HCT116 (cell line): ENCODE results near the gene RASGEF1C. TPM values are rescaled to one million over a fixed set of nuclear protein-coding genes. Genes with fewer than 3 reads are reported as not detected.

Experiments used
- ATAC-seq: fragments of 200-7000 bp; cut with Tn5 transposase; 2 replicates; pipeline ENCODE4 v1.9.1; 2020; ENCODE audit warnings: mild to moderate bottlenecking, moderate library complexity
- BruUV-seq: library from RNA; stranded (reverse); fragments of 400-500 nt; replicated peaks from 2 replicates; lab custom pipeline; 2021; lab: Mats Ljungman, UMichigan
- CTCF ChIA-PET: fragments of 300-600 bp; sonication (Branson Sonifier 250); formaldehyde crosslinking; loops from one replicate; lab custom pipeline; 2021; ENCODE audit warnings: antibody characterized with exemption; lab: Charles Lee
- POLR2A ChIA-PET: fragments of 300-600, 350-600 bp; sonication (Branson Sonifier 250); formaldehyde crosslinking; loops from one replicate; lab custom pipeline; 2021; ENCODE audit warnings: antibody characterized with exemption; lab: Charles Lee
- RAD21 ChIA-PET, 2 experiments: fragments of 300-600 bp; sonication (Branson Sonifier 250); formaldehyde crosslinking; loops; one replicate each; lab custom pipeline; 2023; ENCODE audit warnings: low total read pairs in 2 of 2; ENCODE audit not compliant: uncharacterized antibody in 2 of 2, unreplicated experiment in 2 of 2, low non-redundant PET in 1 of 2; lab: Charles Lee
- DNase-seq: peaks from one replicate; pipeline ENCODE4 v3.0.0-alpha.2; 2010; ENCODE audit warnings: low read depth, low spot score
- H2AFZ ChIP-seq: fragments of 200-600 bp; shearing (Covaris generic), sonication (generic); 2 replicates; pipeline ENCODE4 v1.6.1; 2017; ENCODE audit warnings: low read depth, mixed run types, mixed read lengths, antibody characterized with exemption, low read length; ENCODE audit not compliant: poor library complexity, severe bottlenecking
- H3K27ac ChIP-seq: 2 replicates; pipeline ENCODE4 v1.5.1; 2012; ENCODE audit warnings: low read depth, low read length
- H3K27me3 ChIP-seq: fragments of 200-600 bp; sonication (generic); 2 replicates; pipeline ENCODE4 v1.6.1; 2016; ENCODE audit warnings: mixed run types, low read length, mixed read lengths; ENCODE audit not compliant: insufficient read depth
- H3K36me3 ChIP-seq, 2 experiments: fragments of 200-500 bp in 1 of 2; fragments of 200-600 bp in 1 of 2; sonication (Bioruptor generic) in 1 of 2; sonication (generic) in 1 of 2; 2 replicates each; pipeline versions ENCODE4 v1.5.1 to v1.6.1; 2014 to 2016; ENCODE audit warnings: low read length in 2 of 2, inconsistent platforms in 1 of 2, mixed read lengths in 1 of 2, mixed run types in 1 of 2; ENCODE audit not compliant: insufficient read depth in 2 of 2, control insufficient read depth in 1 of 2
- H3K4me1 ChIP-seq, 2 experiments: fragments of 200-600 bp in 1 of 2; sonication (generic) in 1 of 2; 2 replicates each; pipeline versions ENCODE4 v1.5.1 to v1.6.1; 2012 to 2017; ENCODE audit warnings: low read length in 2 of 2, inconsistent platforms in 1 of 2, mild to moderate bottlenecking in 1 of 2, mixed read lengths in 1 of 2, mixed run types in 1 of 2, moderate library complexity in 1 of 2; ENCODE audit not compliant: insufficient read depth in 2 of 2, control insufficient read depth in 1 of 2
- H3K4me2 ChIP-seq: fragments of 200-600 bp; sonication (generic); 2 replicates; pipeline ENCODE4 v1.6.1; 2017; ENCODE audit warnings: mixed run types, low read length, mixed read lengths
- H3K4me3 ChIP-seq, 2 experiments: fragments of 200-600 bp in 1 of 2; sonication (generic) in 1 of 2; replicated peaks in 1 of 2; 2 replicates each; pipeline ENCODE4 v1.5.1; 2011 to 2016; ENCODE audit warnings: low read length in 2 of 2, control low read depth in 1 of 2, low read depth in 1 of 2, mild to moderate bottlenecking in 1 of 2, mixed read lengths in 1 of 2, mixed run types in 1 of 2
- H3K79me2 ChIP-seq: fragments of 200-600 bp; sonication (generic); 2 replicates; pipeline ENCODE4 v1.6.1; 2017; ENCODE audit warnings: mild to moderate bottlenecking, mixed run types, low read length, moderate library complexity, mixed read lengths; ENCODE audit not compliant: insufficient read depth
- H3K9ac ChIP-seq: fragments of 200-600 bp; sonication (generic); 2 replicates; pipeline ENCODE4 v1.6.1; 2016; ENCODE audit warnings: low read length, mixed read lengths
- H3K9me2 ChIP-seq: fragments of 200-600 bp; sonication (generic), shearing (Covaris generic); 2 replicates; pipeline ENCODE4 v1.6.1; 2017; ENCODE audit warnings: mixed run types, mild to moderate bottlenecking, moderate library complexity; ENCODE audit not compliant: insufficient read depth
- H3K9me3 ChIP-seq, 2 experiments: fragments of 200-500 bp in 1 of 2; fragments of 200-600 bp in 1 of 2; sonication (Bioruptor generic) in 1 of 2; sonication (generic) in 1 of 2; 2 replicates each; pipeline ENCODE4 v1.6.1; 2014 to 2017; ENCODE audit warnings: low read length in 2 of 2, mixed read lengths in 2 of 2, inconsistent platforms in 1 of 2, low read depth in 1 of 2, mild to moderate bottlenecking in 1 of 2, mixed run types in 1 of 2, moderate library complexity in 1 of 2; ENCODE audit not compliant: control insufficient read depth in 1 of 2, insufficient read depth in 1 of 2
- H4K20me1 ChIP-seq: fragments of 200-600 bp; sonication (generic), shearing (Covaris generic); 2 replicates; pipeline ENCODE4 v1.6.1; 2017; ENCODE audit warnings: mixed run types, mild to moderate bottlenecking, moderate library complexity; ENCODE audit not compliant: insufficient read depth
- ATF3 ChIP-seq: IDR thresholded peaks from 2 replicates; pipeline ENCODE4 v1.6.1; 2012
- CEBPB ChIP-seq: IDR thresholded peaks from 2 replicates; pipeline ENCODE4 v1.6.1; 2012; ENCODE audit warnings: low read depth
- CTCF ChIP-seq, 3 experiments: fragments of 200-600 bp in 1 of 3; sonication (generic) in 1 of 3; IDR thresholded peaks in 2 of 3; conservative IDR thresholded peaks in 1 of 3; 2 replicates each; pipeline ENCODE4 v1.5.1; 2012 to 2017; ENCODE audit warnings: low read depth in 2 of 3, low read length in 2 of 3, antibody characterized with exemption in 1 of 3, borderline replicate concordance in 1 of 3, control low read depth in 1 of 3, mild to moderate bottlenecking in 1 of 3, mixed read lengths in 1 of 3, mixed run types in 1 of 3, moderate library complexity in 1 of 3; ENCODE audit not compliant: insufficient read depth in 1 of 3
- ELF1 ChIP-seq: IDR thresholded peaks from 2 replicates; pipeline ENCODE4 v1.6.1; 2012; ENCODE audit warnings: low read depth, borderline replicate concordance
- POLR2A ChIP-seq: IDR thresholded peaks from 2 replicates; pipeline ENCODE4 v1.7.0; 2011; ENCODE audit warnings: borderline replicate concordance; ENCODE audit not compliant: insufficient read depth, insufficient read length; ENCODE audit errors: extremely low read depth
- POLR2AphosphoS5 ChIP-seq: IDR thresholded peaks from 2 replicates; pipeline ENCODE4 v1.6.1; 2011; ENCODE audit warnings: mild to moderate bottlenecking, low read depth, low read length, moderate library complexity
- RAD21 ChIP-seq: IDR thresholded peaks from 2 replicates; pipeline ENCODE4 v1.6.1; 2012; ENCODE audit warnings: low read depth, mild to moderate bottlenecking
- ZBTB33 ChIP-seq: IDR thresholded peaks from 2 replicates; pipeline ENCODE4 v1.6.1; 2011; ENCODE audit warnings: mild to moderate bottlenecking, low read length, moderate library complexity; ENCODE audit not compliant: insufficient replicate concordance; ENCODE audit errors: extremely low read depth
- ZFX ChIP-seq: fragments of 450-650 bp; IDR thresholded peaks from 2 replicates; pipeline ENCODE4 v1.6.1; 2017
- intact Hi-C: fragments of 100-400 bp; cut with micrococcal nuclease; formaldehyde crosslinking; loops from 2 replicates; pipeline ENCODE4 v1.10.0; 2022
- total RNA-seq: library from RNA; stranded (reverse); gene quantifications from one replicate; pipeline ENCODE4 v1.2.1, GENCODE V29; 2021; ENCODE audit not compliant: unreplicated experiment

Gene RASGEF1C
- total RNA-seq, 1 experiment from 2014 or later, result 1.2 TPM

GRCh38 chr5:180088561-180088960, 120.5 kb downstream of the RASGEF1C start:
- intact Hi-C loops, result loop anchor here (10.0 kb wide), 1 partner anchor 184 kb away; the partner anchor contains the start of gene TBC1D9B

More at GRCh38 chr5:180088561-180088960, 120.5 kb downstream of the RASGEF1C start:
- Histone ChIP-seq H3K9ac (no peak overlapping the region), H3K27me3 (no peaks in the 10 kb centered on the region), H3K4me1 (peaks cover 16 to 24% of the 10 kb centered on the region in 2 experiments; a peak in 3 of 4 replicates), H3K79me2 (no peaks in the 10 kb centered on the region)
- CTCF ChIA-PET, result no interaction called here
- ATAC-seq, result no peak
- TF ChIP-seq POLR2AphosphoS5 (no peak), CTCF (IDR thresholded peaks at IDR 0.05 in 2 of 3, conservative IDR thresholded peaks at IDR 0.05 in 1 of 3; ENCODE audit: borderline replicate concordance in 1 of 3, insufficient read depth in 1 of 3, low read depth in 2 of 3, low read length in 2 of 3) (no peak), ZBTB33 (no peak), RAD21 (no peak), CEBPB (no peak), ATF3 (no peak), ZFX (no peak), POLR2A (no peak), ELF1 (no peak)
- TF ChIP-seq, all 23 proteins: peak for 0
- Histone ChIP-seq H3K9me2 (no peaks in the 10 kb centered on the region), H3K27ac (no peak overlapping the region), H3K4me2 (no peak overlapping the region), H4K20me1 (no peaks in the 10 kb centered on the region), H2AFZ (no peak overlapping the region), H3K36me3 (no peaks in the 10 kb centered on the region), H3K4me3 (no peak overlapping the region), H3K9me3 (no peaks in the 10 kb centered on the region)
- ChIA-PET RAD21 (no interaction called here), POLR2A (no interaction called here)
- no peak for DNase-seq
- BruUV-seq, result no TSS peak
